ENCODE measurements around the gene GPRC5D.

The GPRC5D gene

GRCh38 chr12:12933742-12934141, 18.2 kb downstream of the GPRC5D start:
- no peak for DNase-seq

- no peak for DNase-seq
Measured at GRCh38 chr12:12930633-12931219, 21.2 kb downstream of the GPRC5D start.

- DNase-seq, result no peak
Measured at GRCh38 chr12:12929696-12930095, 22.3 kb downstream of the GPRC5D start.

GRCh38 chr12:12927211-12928079, 24.5 kb downstream of the GPRC5D start:
- peak; percentile 39 for DNase-seq

- no peak for DNase-seq
Measured at GRCh38 chr12:12926571-12927071, 25.3 kb downstream of the GPRC5D start.

GRCh38 chr12:12925388-12925787, 26.6 kb downstream of the GPRC5D start:
- DNase-seq, result no peak

- DNase-seq, result no peak
Measured at GRCh38 chr12:12924169-12924568, 27.8 kb downstream of the GPRC5D start.

- no peak for DNase-seq
Measured at GRCh38 chr12:12922978-12923377, 29.0 kb downstream of the GPRC5D start.

- DNase-seq, result no peak
Measured at GRCh38 chr12:12922191-12922616, 29.8 kb downstream of the GPRC5D start.

GRCh38 chr12:12919666-12920435, 32.1 kb downstream of the GPRC5D start:
- no peak for DNase-seq

GRCh38 chr12:12918781-12919389, 33.1 kb downstream of the GPRC5D start:
- DNase-seq, result no peak

- DNase-seq, result no peak
Measured at GRCh38 chr12:12917517-12917916, 34.5 kb downstream of the GPRC5D start.

GRCh38 chr12:12916135-12916944, 35.6 kb downstream of the GPRC5D start:
- DNase-seq, result peak; percentile 74

- no peak for DNase-seq
Measured at GRCh38 chr12:12915656-12916055, 36.3 kb downstream of the GPRC5D start.

- no peak for DNase-seq
Measured at GRCh38 chr12:12912711-12913110, 39.3 kb downstream of the GPRC5D start.

GRCh38 chr12:12909995-12910420, 42.0 kb downstream of the GPRC5D start:
- no peak for DNase-seq

- no peak for DNase-seq
Measured at GRCh38 chr12:12909228-12909994, 42.6 kb downstream of the GPRC5D start.

GRCh38 chr12:12908711-12909110, 43.3 kb downstream of the GPRC5D start:
- DNase-seq, result no peak

- no peak for DNase-seq
Measured at GRCh38 chr12:12908252-12908651, 43.7 kb downstream of the GPRC5D start.

GRCh38 chr12:12907552-12907951, 44.4 kb downstream of the GPRC5D start:
- DNase-seq, result no peak

All from central memory CD4-positive, alpha-beta T cell (primary cell).